Smooth muscle cell (in vitro differentiated cells): ENCODE data around the gene KANK2. TPM values are rescaled to one million over a fixed set of nuclear protein-coding genes. Genes with fewer than 3 reads are reported as not detected.

Source experiments
- DNase-seq: peaks from one replicate; lab custom pipeline; 2025; ENCODE audit not compliant: unreplicated experiment; lab: John Stamatoyannopoulos, UW
- H2AFZ ChIP-seq: fragments of 200-600 bp; sonication (generic); 2 replicates; pipeline ENCODE4 v1.6.0; 2016; ENCODE audit warnings: antibody characterized with exemption, low read depth, mild to moderate bottlenecking
- H3F3A ChIP-seq: fragments of 200-600 bp; sonication (generic); 2 replicates; pipeline ENCODE4 v1.6.0; 2017; ENCODE audit warnings: antibody characterized with exemption, low read depth
- H3K27ac ChIP-seq: fragments of 200-600 bp; sonication (generic); 2 replicates; pipeline ENCODE4 v1.5.1; 2016; ENCODE audit warnings: low read depth, mild to moderate bottlenecking
- H3K27me3 ChIP-seq: fragments of 200-600 bp; sonication (generic); 2 replicates; pipeline ENCODE4 v1.6.1; 2016; ENCODE audit warnings: low read depth, mild to moderate bottlenecking
- H3K36me3 ChIP-seq: fragments of 200-600 bp; sonication (generic); 2 replicates; pipeline ENCODE4 v1.5.1; 2016; ENCODE audit warnings: low read depth
- H3K4me1 ChIP-seq: fragments of 200-600 bp; sonication (generic); 2 replicates; pipeline ENCODE4 v1.5.1; 2016; ENCODE audit warnings: low read depth
- H3K4me2 ChIP-seq: fragments of 200-600 bp; sonication (generic); 2 replicates; pipeline ENCODE4 v1.6.0; 2016; ENCODE audit warnings: mild to moderate bottlenecking
- H3K4me3 ChIP-seq: fragments of 200-600 bp; sonication (generic); 2 replicates; pipeline ENCODE4 v1.5.1; 2016; ENCODE audit warnings: mild to moderate bottlenecking
- H3K79me2 ChIP-seq: fragments of 200-600 bp; sonication (generic); 2 replicates; pipeline ENCODE4 v1.6.0; 2016; ENCODE audit warnings: low read depth, mild to moderate bottlenecking
- H3K9ac ChIP-seq: fragments of 200-600 bp; sonication (generic); 2 replicates; pipeline ENCODE4 v1.6.0; 2016; ENCODE audit warnings: low read depth
- H3K9me3 ChIP-seq: fragments of 200-600 bp; sonication (generic); replicated peaks from 2 replicates; pipeline ENCODE4 v1.5.1; 2016; ENCODE audit warnings: low read depth
- H4K20me1 ChIP-seq: fragments of 200-600 bp; sonication (generic); 2 replicates; pipeline ENCODE4 v1.6.0; 2016; ENCODE audit warnings: low read depth
- WGBS: methylation state at CpG from one replicate; pipeline ENCODE4 v1.1.7; 2016; ENCODE audit warnings: low lambda C conversion rate; 5-methylcytosine and 5-hydroxymethylcytosine counted together
- polyA plus RNA-seq: library from polyadenylated mRNA; unstranded; fragments of >200 nt; fragmentation: Nextera tagmentation; extraction: Ambion mirVana; gene quantifications from 2 replicates; pipeline ENCODE4 v1.2.1, GENCODE V29; 2016
- total RNA-seq: library from RNA; depleted of rRNA; stranded (reverse); fragments of >200 nt; gene quantifications from 2 replicates; pipeline ENCODE4 v1.2.3, GENCODE V29; 2014
- TF ChIP-seq, protein P1 (sequence below): fragments of 200-600 bp; sonication (generic); IDR thresholded peaks from 2 replicates; pipeline ENCODE4 v1.5.1; 2017; ENCODE audit warnings: borderline replicate concordance, mild to moderate bottlenecking, antibody characterized with exemption; ENCODE audit not compliant: insufficient read depth, poor library complexity, severe bottlenecking

KANK2 gene
- total and polyA plus RNA-seq, 2 experiments from 2014 or later: 28.1 to 32.0 TPM

DNA sequence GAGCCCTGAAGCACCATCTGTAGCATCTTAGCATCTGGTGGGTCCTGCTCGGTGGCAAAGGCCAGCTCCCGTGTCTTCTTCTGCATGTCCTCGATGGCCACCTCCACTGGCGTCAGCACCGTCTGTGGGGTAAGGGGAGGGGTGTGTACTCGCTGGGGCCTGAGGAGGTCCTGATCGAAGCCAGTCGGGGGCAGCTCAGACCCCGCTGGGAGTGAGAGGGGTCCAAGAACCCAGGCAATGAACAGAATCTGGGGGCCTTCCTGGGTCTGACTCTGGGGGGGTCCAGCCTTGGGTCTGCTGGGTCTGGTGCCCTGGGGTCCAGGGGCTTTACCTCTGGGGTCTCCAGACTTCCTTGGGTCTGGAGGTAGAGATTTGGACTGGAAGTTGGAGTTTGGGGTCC is 3.6 kb upstream of the KANK2 start:
- Histone ChIP-seq H4K20me1 (peaks cover 6% of the 10 kb centered on the region), H3K79me2 (peaks cover 13% of the 10 kb centered on the region), H3K9ac (no peak overlapping the region), H3K27me3 (no peaks in the 10 kb centered on the region), H3F3A (peaks cover 4% of the 10 kb centered on the region), H2AFZ (no peak overlapping the region), H3K4me1 (no peaks in the 10 kb centered on the region), H3K9me3 (no peaks in the 10 kb centered on the region), H3K36me3 (no peaks in the 10 kb centered on the region), H3K4me2 (no peak overlapping the region), H3K27ac (no peak overlapping the region), H3K4me3 (no peak overlapping the region)
- no peak for DNase-seq
- 95% methylated on average over 9 of the region's 9 CpGs for WGBS
- TF ChIP-seq, protein P1, sequence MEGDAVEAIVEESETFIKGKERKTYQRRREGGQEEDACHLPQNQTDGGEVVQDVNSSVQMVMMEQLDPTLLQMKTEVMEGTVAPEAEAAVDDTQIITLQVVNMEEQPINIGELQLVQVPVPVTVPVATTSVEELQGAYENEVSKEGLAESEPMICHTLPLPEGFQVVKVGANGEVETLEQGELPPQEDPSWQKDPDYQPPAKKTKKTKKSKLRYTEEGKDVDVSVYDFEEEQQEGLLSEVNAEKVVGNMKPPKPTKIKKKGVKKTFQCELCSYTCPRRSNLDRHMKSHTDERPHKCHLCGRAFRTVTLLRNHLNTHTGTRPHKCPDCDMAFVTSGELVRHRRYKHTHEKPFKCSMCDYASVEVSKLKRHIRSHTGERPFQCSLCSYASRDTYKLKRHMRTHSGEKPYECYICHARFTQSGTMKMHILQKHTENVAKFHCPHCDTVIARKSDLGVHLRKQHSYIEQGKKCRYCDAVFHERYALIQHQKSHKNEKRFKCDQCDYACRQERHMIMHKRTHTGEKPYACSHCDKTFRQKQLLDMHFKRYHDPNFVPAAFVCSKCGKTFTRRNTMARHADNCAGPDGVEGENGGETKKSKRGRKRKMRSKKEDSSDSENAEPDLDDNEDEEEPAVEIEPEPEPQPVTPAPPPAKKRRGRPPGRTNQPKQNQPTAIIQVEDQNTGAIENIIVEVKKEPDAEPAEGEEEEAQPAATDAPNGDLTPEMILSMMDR: no peak

DNA sequence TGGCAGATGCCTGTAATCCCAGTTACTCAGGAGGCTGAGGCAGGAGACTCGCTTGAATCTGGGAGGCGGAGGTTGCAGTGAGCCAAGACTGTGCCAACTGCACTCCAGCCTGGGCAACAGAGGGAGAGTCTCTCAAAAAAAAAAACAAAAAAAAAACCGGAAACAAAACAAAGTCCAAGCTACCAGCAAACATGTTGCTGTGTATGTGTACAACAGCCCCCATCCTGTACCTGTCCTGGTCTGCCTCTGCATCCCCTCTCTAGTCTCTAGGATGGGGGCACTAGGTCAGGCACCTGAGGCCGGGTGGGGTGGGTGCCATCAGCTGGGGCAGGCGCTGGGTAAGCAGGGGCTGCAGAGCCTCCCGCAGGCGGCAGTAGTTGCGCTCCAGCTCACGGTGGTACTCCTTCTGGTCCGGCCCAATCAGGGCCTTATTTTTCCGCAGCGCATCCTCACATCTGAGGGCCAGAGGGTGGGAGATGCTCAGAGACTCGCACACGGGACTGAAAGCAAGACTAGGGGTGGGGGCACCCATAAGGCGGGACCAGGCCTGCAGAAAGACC is 2.8 kb upstream of the KANK2 start:
- no peak overlapping the region for H3K27ac ChIP-seq
- TF ChIP-seq, protein P1: no peak
- peaks cover 22% of the 10 kb centered on the region for H3K79me2 ChIP-seq
- H3K9ac ChIP-seq: no peak overlapping the region
- H3K27me3 ChIP-seq: no peaks in the 10 kb centered on the region
- no peaks in the 10 kb centered on the region for H3K36me3 ChIP-seq
- H4K20me1 ChIP-seq: peaks cover 12% of the 10 kb centered on the region
- WGBS: 93% methylated on average over 15 of the region's 15 CpGs
- no peak overlapping the region for H3K4me3 ChIP-seq
- no peak overlapping the region for H2AFZ ChIP-seq
- no peaks in the 10 kb centered on the region for H3K9me3 ChIP-seq
- DNase-seq: no peak
- peaks cover 4% of the 10 kb centered on the region for H3F3A ChIP-seq
- H3K4me1 ChIP-seq: no peaks in the 10 kb centered on the region
- H3K4me2 ChIP-seq: no peak overlapping the region

DNA sequence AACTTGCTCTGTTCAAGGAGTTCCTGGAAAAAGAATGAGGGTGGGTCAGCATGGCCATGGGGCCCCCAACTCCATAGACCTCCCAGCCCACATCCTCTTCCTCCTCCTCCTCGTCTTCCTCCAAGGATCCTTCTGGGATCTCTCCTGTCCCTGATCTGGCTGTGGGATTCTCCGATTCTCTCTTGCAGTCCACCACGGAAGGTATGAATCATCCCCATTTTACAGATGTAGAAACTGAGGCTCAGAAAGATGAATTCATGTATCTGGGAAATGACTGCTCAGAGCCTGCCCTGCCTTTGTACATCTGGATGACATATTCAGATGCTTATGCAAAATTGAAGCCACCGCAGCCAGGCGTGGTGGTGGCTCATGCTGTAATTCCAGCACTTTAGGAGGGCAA is 2.2 kb upstream of the KANK2 start:
- Histone ChIP-seq H3K36me3 (no peaks in the 10 kb centered on the region), H3F3A (peaks cover 4% of the 10 kb centered on the region), H3K9ac (no peak overlapping the region), H2AFZ (no peak overlapping the region), H3K4me3 (no peak overlapping the region), H3K4me1 (no peaks in the 10 kb centered on the region), H3K79me2 (peaks cover 23% of the 10 kb centered on the region), H3K4me2 (no peak overlapping the region), H3K27me3 (no peaks in the 10 kb centered on the region), H3K9me3 (no peaks in the 10 kb centered on the region), H3K27ac (no peak overlapping the region), H4K20me1 (peaks cover 15% of the 10 kb centered on the region)
- TF ChIP-seq, protein P1: no peak
- 91% methylated on average over 5 of the region's 5 CpGs for WGBS
- DNase-seq: no peak

DNA sequence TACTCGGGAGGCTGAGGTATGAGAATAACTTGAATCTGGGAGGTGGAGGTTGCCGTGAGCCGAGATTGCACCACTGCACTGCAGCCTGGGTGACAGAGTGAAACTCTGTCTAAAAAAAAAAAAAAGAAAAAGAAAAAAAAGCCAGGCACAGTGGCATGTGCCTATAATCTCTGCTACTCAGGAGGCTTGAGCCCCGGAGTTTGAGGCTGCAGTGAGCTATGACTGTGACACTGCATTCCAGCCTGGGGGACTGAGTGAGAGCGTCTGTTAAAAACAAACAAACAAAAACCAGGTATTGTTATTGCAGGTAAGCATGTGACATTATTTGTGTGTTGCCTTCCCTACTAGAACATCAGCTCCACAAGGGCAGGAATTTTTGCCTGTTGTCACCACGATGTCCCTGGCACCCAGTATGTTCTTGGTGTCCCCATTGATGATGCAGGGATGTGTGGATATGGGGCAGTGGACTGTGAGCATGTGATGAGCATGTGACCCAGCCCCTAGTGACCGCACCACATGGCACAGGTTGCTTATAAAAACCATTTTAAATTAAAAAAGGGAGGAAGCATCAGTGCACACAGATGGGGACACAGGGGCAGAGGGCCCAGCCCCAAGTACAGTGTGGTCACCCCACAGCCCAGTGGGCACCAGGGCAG is 1.6 kb upstream of the KANK2 start:
- TF ChIP-seq, protein P1: no peak
- H3F3A ChIP-seq: peaks cover 4% of the 10 kb centered on the region
- no peaks in the 10 kb centered on the region for H3K9me3 ChIP-seq
- WGBS: 46% methylated on average over 7 of the region's 7 CpGs
- H3K36me3 ChIP-seq: no peaks in the 10 kb centered on the region
- H2AFZ ChIP-seq: no peak overlapping the region
- H3K9ac ChIP-seq: no peak overlapping the region
- H3K4me2 ChIP-seq: no peak overlapping the region
- H3K79me2 ChIP-seq: peaks cover 23% of the 10 kb centered on the region
- H3K4me1 ChIP-seq: no peaks in the 10 kb centered on the region
- no peak for DNase-seq
- H3K4me3 ChIP-seq: no peak overlapping the region
- no peaks in the 10 kb centered on the region for H3K27me3 ChIP-seq
- H4K20me1 ChIP-seq: peaks cover 15% of the 10 kb centered on the region
- H3K27ac ChIP-seq: no peak overlapping the region
